Neuronal stem cell (in vitro differentiated cells): ENCODE measurements around the gene IL20RB. TPM values are rescaled to one million over a fixed set of nuclear protein-coding genes. Genes with fewer than 3 reads are reported as not detected.

Source experiments
- DNase-seq: peaks from one replicate; pipeline ENCODE4 v3.0.0-alpha.2; 2013; ENCODE audit warnings: low spot score
- H2AFZ ChIP-seq: one replicate; pipeline ENCODE4 v1.6.1; 2013; ENCODE audit warnings: mild to moderate bottlenecking, low read length, inconsistent platforms
- H2AK5ac ChIP-seq: 2 replicates; pipeline ENCODE4 v1.6.1; 2013; ENCODE audit warnings: low read depth, mild to moderate bottlenecking, inconsistent platforms, low read length, moderate library complexity, mixed read lengths
- H2BK120ac ChIP-seq: 2 replicates; pipeline ENCODE4 v1.6.1; 2013; ENCODE audit warnings: low read depth, mild to moderate bottlenecking, inconsistent platforms, low read length, moderate library complexity, mixed read lengths
- H2BK12ac ChIP-seq: one replicate; pipeline ENCODE4 v1.6.1; 2013; ENCODE audit warnings: low read length, inconsistent platforms
- H2BK15ac ChIP-seq: 2 replicates; pipeline ENCODE4 v1.6.1; 2013; ENCODE audit warnings: mild to moderate bottlenecking, low read length, inconsistent platforms, mixed read lengths
- H2BK5ac ChIP-seq: one replicate; pipeline ENCODE4 v1.6.1; 2013; ENCODE audit warnings: inconsistent platforms, mild to moderate bottlenecking, low read length, moderate library complexity
- H3K14ac ChIP-seq: one replicate; pipeline ENCODE4 v1.6.1; 2013; ENCODE audit warnings: low read length, inconsistent platforms
- H3K18ac ChIP-seq: 2 replicates; pipeline ENCODE4 v1.6.1; 2013; ENCODE audit warnings: low read length, inconsistent platforms
- H3K23ac ChIP-seq: 2 replicates; pipeline ENCODE4 v1.6.1; 2013; ENCODE audit warnings: low read depth, mild to moderate bottlenecking, mixed read lengths, low read length, inconsistent platforms; ENCODE audit not compliant: poor library complexity
- H3K27ac ChIP-seq: replicated peaks from 3 replicates; pipeline ENCODE4 v1.5.1; 2013; ENCODE audit warnings: low read length, inconsistent platforms
- H3K27me3 ChIP-seq, 3 experiments: 2 replicates each; pipeline ENCODE4 v1.6.1; 2013; ENCODE audit warnings: low read length in 3 of 3, mild to moderate bottlenecking in 2 of 3, inconsistent platforms in 1 of 3, low read depth in 1 of 3, mixed read lengths in 1 of 3, moderate library complexity in 1 of 3; ENCODE audit not compliant: control insufficient read depth in 3 of 3, insufficient read depth in 3 of 3
- H3K36me3 ChIP-seq, 2 donors: replicated peaks in 1 of 2; 2 replicates each; pipeline ENCODE4 v1.6.1; 2013; ENCODE audit warnings: low read length in 2 of 2; ENCODE audit not compliant: control insufficient read depth in 2 of 2, insufficient read depth in 2 of 2
- H3K4ac ChIP-seq: 2 replicates; pipeline ENCODE4 v1.6.1; 2013; ENCODE audit warnings: inconsistent platforms, mild to moderate bottlenecking, low read length, moderate library complexity
- H3K4me1 ChIP-seq, 2 donors: 1 replicate in 1 of 2; 2 replicates in 1 of 2; pipeline ENCODE4 v1.6.1; 2013; ENCODE audit warnings: low read length in 2 of 2, low read depth in 1 of 2; ENCODE audit not compliant: control insufficient read depth in 2 of 2, insufficient read depth in 1 of 2
- H3K4me2 ChIP-seq: one replicate; pipeline ENCODE4 v1.6.1; 2013; ENCODE audit warnings: mild to moderate bottlenecking, low read length, inconsistent platforms; ENCODE audit not compliant: insufficient read depth, poor library complexity, severe bottlenecking
- H3K4me3 ChIP-seq, 2 donors: 2 replicates each; pipeline ENCODE4 v1.5.1; 2013; ENCODE audit warnings: low read length in 2 of 2, mild to moderate bottlenecking in 2 of 2, inconsistent platforms in 1 of 2, moderate library complexity in 1 of 2
- H3K79me1 ChIP-seq: one replicate; pipeline ENCODE4 v1.6.1; 2013; ENCODE audit warnings: low read depth, mild to moderate bottlenecking, inconsistent platforms, low read length, moderate library complexity
- H3K9ac ChIP-seq: one replicate; pipeline ENCODE4 v1.6.1; 2013; ENCODE audit warnings: mild to moderate bottlenecking, low read depth, low read length, inconsistent platforms; ENCODE audit not compliant: poor library complexity
- H3K9me3 ChIP-seq, 2 donors: replicated peaks in 1 of 2; 2 replicates each; pipeline versions ENCODE3 to v1.6.1; 2013; ENCODE audit warnings: low read length in 2 of 2, mild to moderate bottlenecking in 2 of 2, inconsistent platforms in 1 of 2, low read depth in 1 of 2, mixed read lengths in 1 of 2, moderate library complexity in 1 of 2; ENCODE audit not compliant: control insufficient read depth in 2 of 2, insufficient read depth in 1 of 2
- H4K8ac ChIP-seq: one replicate; pipeline ENCODE4 v1.6.1; 2013; ENCODE audit warnings: low read depth, mild to moderate bottlenecking, inconsistent platforms, low read length, moderate library complexity
- H4K91ac ChIP-seq: one replicate; pipeline ENCODE4 v1.6.1; 2013; ENCODE audit warnings: low read length, low read depth, mild to moderate bottlenecking, inconsistent platforms; ENCODE audit not compliant: poor library complexity
- WGBS, 2 donors: extraction: QIAGEN DNeasy Blood & Tissue Kit; methylation state at CpG; one replicate each; pipeline ENCODE4 v1.1.7; 2013; ENCODE audit warnings: missing lambda C conversion rate in 2 of 2, mixed read lengths in 1 of 2; ENCODE audit not compliant: insufficient read length in 2 of 2, insufficient replicate concordance in 1 of 2; ENCODE audit errors: extremely low coverage in 2 of 2; 5-methylcytosine and 5-hydroxymethylcytosine counted together
- polyA plus RNA-seq, 2 experiments: library from polyadenylated mRNA; stranded (reverse); fragments of 200-250 nt; gene quantifications; one replicate each; pipeline ENCODE4 v1.2.3, GENCODE V29; 2013

The IL20RB gene, protein sequence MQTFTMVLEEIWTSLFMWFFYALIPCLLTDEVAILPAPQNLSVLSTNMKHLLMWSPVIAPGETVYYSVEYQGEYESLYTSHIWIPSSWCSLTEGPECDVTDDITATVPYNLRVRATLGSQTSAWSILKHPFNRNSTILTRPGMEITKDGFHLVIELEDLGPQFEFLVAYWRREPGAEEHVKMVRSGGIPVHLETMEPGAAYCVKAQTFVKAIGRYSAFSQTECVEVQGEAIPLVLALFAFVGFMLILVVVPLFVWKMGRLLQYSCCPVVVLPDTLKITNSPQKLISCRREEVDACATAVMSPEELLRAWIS
- polyA plus RNA-seq (2013, experiment 1 of 2): 0.21 TPM
- polyA plus RNA-seq (2013, experiment 2 of 2): 0.25 TPM

- H3K79me1 ChIP-seq: no peaks in the 10 kb centered on the region
- H3K14ac ChIP-seq: no peak within 1 kb of the TSS
- no peak within 1 kb of the TSS for H3K4ac ChIP-seq
- no peak within 1 kb of the TSS for H2AK5ac ChIP-seq
- no peak within 1 kb of the TSS for H3K9ac ChIP-seq
- H2BK120ac ChIP-seq: no peak within 1 kb of the TSS
- no peak within 1 kb of the TSS for H4K91ac ChIP-seq
- H3K23ac ChIP-seq: no peak within 1 kb of the TSS
- H3K27me3 ChIP-seq: no peaks in the 10 kb centered on the region
- no peak within 1 kb of the TSS for H3K18ac ChIP-seq
- no peak within 1 kb of the TSS for H3K4me2 ChIP-seq
- H4K8ac ChIP-seq: no peak within 1 kb of the TSS
- H3K27ac ChIP-seq: no peak within 1 kb of the TSS
- no peaks in the 10 kb centered on the region for H3K9me3 ChIP-seq
- no CpG with 5 or more reads among the region's 7 CpGs for WGBS, 2 donors
- H2BK5ac ChIP-seq: no peak within 1 kb of the TSS
- no peak within 1 kb of the TSS for H2BK12ac ChIP-seq
- peaks cover 0 to 4% of the 10 kb centered on the region in 2 donors for H3K4me1 ChIP-seq
- DNase-seq: no peak
- peaks cover 2 to 4% of the 10 kb centered on the region in 2 donors for H3K36me3 ChIP-seq
- H2BK15ac ChIP-seq: no peak within 1 kb of the TSS
- no peak within 1 kb of the TSS for H2AFZ ChIP-seq
- H3K4me3 ChIP-seq: no peak within 1 kb of the TSS
Measured at GRCh38 chr3:136957751-136958288, at the start of gene IL20RB. IL20RB (plus strand) TSS chr3:136957983; CDS start chr3:136958114, 131 bp downstream.

DNA sequence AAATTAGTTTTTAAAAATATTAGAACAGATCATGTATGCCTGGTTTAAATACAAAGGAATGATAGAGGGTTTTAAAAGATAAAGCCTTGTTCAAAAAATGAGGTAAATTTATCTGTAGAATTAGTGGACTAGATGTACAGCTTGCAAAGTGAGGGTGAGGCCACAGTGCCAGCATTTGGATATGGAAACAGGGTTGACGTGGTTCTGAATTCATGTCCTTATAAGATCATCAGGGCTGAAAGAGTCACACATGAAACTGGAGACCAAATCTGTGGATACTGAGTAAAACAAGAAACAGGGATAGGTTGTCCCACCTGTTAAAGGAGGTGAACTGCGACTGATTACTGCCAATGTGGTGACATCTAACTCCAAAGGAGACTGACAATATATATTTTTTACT lies 49.5 kb upstream of the IL20RB start:
- WGBS, 2 donors: no CpG with 5 or more reads among the region's 2 CpGs

DNA sequence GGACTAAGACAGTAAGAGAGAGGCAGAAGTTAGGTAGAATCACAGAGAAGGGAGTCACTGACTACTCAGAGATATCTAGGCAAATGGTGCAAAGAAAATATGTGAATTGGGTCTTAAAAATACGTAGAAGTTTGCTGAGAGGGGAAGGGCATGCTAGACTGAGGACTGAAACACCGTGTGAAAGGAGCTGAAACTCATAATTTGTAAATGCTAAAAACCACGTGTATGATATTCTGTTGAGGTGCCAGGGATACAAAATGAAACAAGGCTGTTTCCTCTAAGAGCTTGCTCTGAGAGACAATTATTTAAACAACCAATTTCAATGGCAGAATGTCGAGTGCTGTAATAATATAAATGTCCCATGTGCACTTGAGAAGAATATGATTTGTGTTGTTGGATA lies 48.6 kb upstream of the IL20RB start:
- H2BK12ac ChIP-seq: no peak overlapping the region
- H3K4me1 ChIP-seq: peaks cover 0 to 10% of the 10 kb centered on the region in 2 donors
- no peak overlapping the region for H3K14ac ChIP-seq
- H3K27me3 ChIP-seq: no peaks in the 10 kb centered on the region
- no peak overlapping the region for H2BK15ac ChIP-seq
- H2BK5ac ChIP-seq: no peak overlapping the region
- no CpG with 5 or more reads among the region's 4 CpGs for WGBS, 2 donors
- H2BK120ac ChIP-seq: no peak overlapping the region
- no peak overlapping the region for H4K91ac ChIP-seq
- H4K8ac ChIP-seq: no peak overlapping the region
- H3K79me1 ChIP-seq: peaks cover 9% of the 10 kb centered on the region
- H2AK5ac ChIP-seq: no peak overlapping the region
- no peak overlapping the region for H3K4me3 ChIP-seq
- no peak overlapping the region for H3K4me2 ChIP-seq
- H3K18ac ChIP-seq: no peak overlapping the region
- peaks cover 2 to 30% of the 10 kb centered on the region in 2 donors for H3K9me3 ChIP-seq
- no peaks in the 10 kb centered on the region for H3K36me3 ChIP-seq
- no peak overlapping the region for H3K9ac ChIP-seq
- H3K27ac ChIP-seq: no peak overlapping the region
- DNase-seq: no peak
- no peak overlapping the region for H2AFZ ChIP-seq
- H3K4ac ChIP-seq: no peak overlapping the region
- H3K23ac ChIP-seq: no peak overlapping the region

More for the DNA sequence above, 49.5 kb upstream of the IL20RB start:
- no peak overlapping the region for H2AK5ac ChIP-seq
- peaks cover 2 to 28% of the 10 kb centered on the region in 2 donors for H3K9me3 ChIP-seq
- no peak overlapping the region for H3K4ac ChIP-seq
- peaks cover 0 to 10% of the 10 kb centered on the region in 2 donors for H3K4me1 ChIP-seq
- H2AFZ ChIP-seq: no peak overlapping the region
- H4K91ac ChIP-seq: no peak overlapping the region
- no peaks in the 10 kb centered on the region for H3K36me3 ChIP-seq
- H3K4me3 ChIP-seq: no peak overlapping the region
- H3K4me2 ChIP-seq: no peak overlapping the region
- H2BK120ac ChIP-seq: no peak overlapping the region
- no peaks in the 10 kb centered on the region for H3K27me3 ChIP-seq
- no peak overlapping the region for H3K23ac ChIP-seq
- no peak overlapping the region for H3K14ac ChIP-seq
- peaks cover 9% of the 10 kb centered on the region for H3K79me1 ChIP-seq
- DNase-seq: no peak
- no peak overlapping the region for H2BK5ac ChIP-seq
- no peak overlapping the region for H4K8ac ChIP-seq
- H3K9ac ChIP-seq: no peak overlapping the region
- H2BK12ac ChIP-seq: no peak overlapping the region
- no peak overlapping the region for H2BK15ac ChIP-seq
- H3K27ac ChIP-seq: no peak overlapping the region
- no peak overlapping the region for H3K18ac ChIP-seq

DNA sequence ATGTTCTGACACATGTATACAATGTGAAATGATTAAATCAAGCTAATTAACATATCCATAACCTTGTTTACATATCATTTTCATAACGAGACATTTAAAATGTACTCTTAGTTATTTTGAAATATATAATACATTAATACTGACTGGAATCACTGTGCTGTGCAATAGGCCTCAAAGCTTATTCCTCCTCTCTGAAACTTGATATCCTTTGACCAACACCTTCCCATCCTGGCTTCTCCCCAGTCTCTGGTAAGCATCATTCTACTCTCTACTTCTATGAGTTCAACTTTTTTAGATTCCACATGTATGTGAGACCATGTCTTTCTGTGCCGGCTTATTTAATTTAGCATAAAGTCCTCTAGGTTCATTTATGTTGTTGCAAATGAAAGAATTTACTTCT lies 47.1 kb upstream of the IL20RB start:
- Histone ChIP-seq H3K27me3 (no peaks in the 10 kb centered on the region), H3K23ac (no peak overlapping the region), H2BK120ac (no peak overlapping the region), H4K8ac (no peak overlapping the region), H2AFZ (no peak overlapping the region), H4K91ac (no peak overlapping the region), H3K4me2 (no peak overlapping the region), H3K79me1 (peaks cover 9% of the 10 kb centered on the region), H2AK5ac (no peak overlapping the region), H3K14ac (no peak overlapping the region), H3K4ac (no peak overlapping the region), H2BK5ac (no peak overlapping the region), H3K27ac (no peak overlapping the region), H3K18ac (no peak overlapping the region), H3K9ac (no peak overlapping the region), H2BK12ac (no peak overlapping the region), H3K4me3 (no peak overlapping the region), H3K36me3 (no peaks in the 10 kb centered on the region), H3K9me3 (peaks cover 0 to 18% of the 10 kb centered on the region in 2 donors), H2BK15ac (no peak overlapping the region), H3K4me1 (peaks cover 0 to 10% of the 10 kb centered on the region in 2 donors)
- DNase-seq: no peak
- WGBS, 2 donors: no CpG with 5 or more reads among the region's 2 CpGs
